Left ventricle myocardium superior (tissue), 1 donor: ENCODE data around the gene NFE2L1. TPM values are rescaled to one million over a fixed set of nuclear protein-coding genes. Genes with fewer than 3 reads are reported as not detected.
"Not testable (repeated sequence)": the region's sequence is repeated elsewhere in the genome, so short reads cannot be mapped to it uniquely, and the experiment has no call there.

Experiments
- ATAC-seq: fragments of 200-7000 bp; cut with Tn5 transposase; one replicate; pipeline ENCODE4 v1.9.1; 2020; ENCODE audit warnings: mild to moderate bottlenecking, moderate library complexity
- DNase-seq: peaks from one replicate; pipeline ENCODE4 v3.0.0-alpha.2; 2020
- intact Hi-C: fragments of 100-400 bp; cut with micrococcal nuclease; formaldehyde crosslinking; loops from one replicate; pipeline ENCODE4 v1.11.0; 2022
- total RNA-seq: library from RNA; stranded (reverse); fragmentation: NEBNext Ultra II Directional; extraction: Animal tissue kit (Norgen Biotek cat#: 25700); gene quantifications from one replicate; pipeline ENCODE4 v1.2.1, GENCODE V29; 2021
- donor health status: DM: no; HTN: yes; CAD: no; lungs with severe emphysema.

Gene NFE2L1
- total RNA-seq, 1 donor from 2014 or later = 886 TPM

- ATAC-seq (no peak), DNase-seq (no peak)
- intact Hi-C loops = no loop called here
Measured at GRCh38 chr17:48058393-48059124, 10.4 kb downstream of the NFE2L1 start.

GRCh38 chr17:48059125-48059668 is 11.0 kb downstream of the NFE2L1 start:
- intact Hi-C loops = no loop called here
- ATAC-seq (no peak), DNase-seq (no peak)

- ATAC-seq (no peak), DNase-seq (no peak)
- intact Hi-C loops = no loop called here
Measured at GRCh38 chr17:48060249-48060648, 12.1 kb downstream of the NFE2L1 start.

- DNase-seq (no peak), ATAC-seq (no peak)
- intact Hi-C loops = no loop called here
Measured at GRCh38 chr17:48062273-48062672, 14.1 kb downstream of the NFE2L1 start.

GRCh38 chr17:48064638-48065037 is 16.5 kb downstream of the NFE2L1 start:
- DNase-seq (no peak), ATAC-seq (peak; percentile 7)
- intact Hi-C loops = no loop called here

- no peak for ATAC-seq
- DNase-seq = no peak
Measured at GRCh38 chr17:48066192-48066591, 18.0 kb downstream of the NFE2L1 start.

GRCh38 chr17:48066656-48067055 is 18.5 kb downstream of the NFE2L1 start:
- ATAC-seq = no peak
- intact Hi-C loops = no loop called here

More at GRCh38 chr17:48066192-48066591, 18.0 kb downstream of the NFE2L1 start:
- intact Hi-C loops = no loop called here

GRCh38 chr17:48067245-48067644 is 19.1 kb downstream of the NFE2L1 start:
- no peak for ATAC-seq

More at GRCh38 chr17:48066656-48067055, 18.5 kb downstream of the NFE2L1 start:
- DNase-seq = no peak

GRCh38 chr17:48067808-48068207 is 19.6 kb downstream of the NFE2L1 start:
- ATAC-seq, DNase-seq, intact Hi-C loops: not testable (repeated sequence)

More at GRCh38 chr17:48067245-48067644, 19.1 kb downstream of the NFE2L1 start:
- intact Hi-C loops = no loop called here
- DNase-seq = no peak

- intact Hi-C loops = no loop called here
- ATAC-seq = peak; percentile 24
Measured at GRCh38 chr17:48068491-48068961, 20.4 kb downstream of the NFE2L1 start.

GRCh38 chr17:48070195-48070594 is 22.0 kb downstream of the NFE2L1 start:
- ATAC-seq = no peak
- DNase-seq = no peak
- intact Hi-C loops = no loop called here

More at GRCh38 chr17:48068491-48068961, 20.4 kb downstream of the NFE2L1 start:
- no peak for DNase-seq

GRCh38 chr17:48071654-48072053 is 23.5 kb downstream of the NFE2L1 start:
- intact Hi-C loops = no loop called here
- DNase-seq (no peak), ATAC-seq (no peak)

GRCh38 chr17:48072811-48073210 is 24.7 kb downstream of the NFE2L1 start:
- intact Hi-C loops, DNase-seq, ATAC-seq: not testable (repeated sequence)

GRCh38 chr17:48073566-48074094 is 25.5 kb downstream of the NFE2L1 start:
- intact Hi-C loops = loop anchor here (2.0 kb wide), 1 partner anchor 49 kb away; no protein-coding TSS in a partner anchor
- not testable (repeated sequence) for ATAC-seq

GRCh38 chr17:48074322-48075081 is 26.3 kb downstream of the NFE2L1 start:
- intact Hi-C loops = loop anchor here (2.0 kb wide), 1 partner anchor 50 kb away; no protein-coding TSS in a partner anchor
- ATAC-seq = peak; percentile 79
- DNase-seq = peak; percentile 70

More at GRCh38 chr17:48073566-48074094, 25.5 kb downstream of the NFE2L1 start:
- not testable (repeated sequence) for DNase-seq

GRCh38 chr17:48077152-48077551 is 29.0 kb downstream of the NFE2L1 start:
- intact Hi-C loops, ATAC-seq, DNase-seq: not testable (repeated sequence)

GRCh38 chr17:48081858-48082257 is 33.7 kb downstream of the NFE2L1 start:
- DNase-seq (no peak), ATAC-seq (no peak)
- intact Hi-C loops = no loop called here

- intact Hi-C loops = no loop called here
- ATAC-seq (no peak), DNase-seq (no peak)
Measured at GRCh38 chr17:48084932-48085331, 36.8 kb downstream of the NFE2L1 start.

GRCh38 chr17:48093341-48094045 is 45.3 kb downstream of the NFE2L1 start:
- ATAC-seq (no peak), DNase-seq (no peak)
- intact Hi-C loops = no loop called here
